ENCODE data around the gene ASCC2.
A peak's percentile ranks its signal among the peaks of the same experiment; 100 is the strongest.
"Not testable (repeated sequence)": the region's sequence is repeated elsewhere in the genome, so short reads cannot be mapped to it uniquely, and the experiment has no call there.

The ASCC2 gene, protein sequence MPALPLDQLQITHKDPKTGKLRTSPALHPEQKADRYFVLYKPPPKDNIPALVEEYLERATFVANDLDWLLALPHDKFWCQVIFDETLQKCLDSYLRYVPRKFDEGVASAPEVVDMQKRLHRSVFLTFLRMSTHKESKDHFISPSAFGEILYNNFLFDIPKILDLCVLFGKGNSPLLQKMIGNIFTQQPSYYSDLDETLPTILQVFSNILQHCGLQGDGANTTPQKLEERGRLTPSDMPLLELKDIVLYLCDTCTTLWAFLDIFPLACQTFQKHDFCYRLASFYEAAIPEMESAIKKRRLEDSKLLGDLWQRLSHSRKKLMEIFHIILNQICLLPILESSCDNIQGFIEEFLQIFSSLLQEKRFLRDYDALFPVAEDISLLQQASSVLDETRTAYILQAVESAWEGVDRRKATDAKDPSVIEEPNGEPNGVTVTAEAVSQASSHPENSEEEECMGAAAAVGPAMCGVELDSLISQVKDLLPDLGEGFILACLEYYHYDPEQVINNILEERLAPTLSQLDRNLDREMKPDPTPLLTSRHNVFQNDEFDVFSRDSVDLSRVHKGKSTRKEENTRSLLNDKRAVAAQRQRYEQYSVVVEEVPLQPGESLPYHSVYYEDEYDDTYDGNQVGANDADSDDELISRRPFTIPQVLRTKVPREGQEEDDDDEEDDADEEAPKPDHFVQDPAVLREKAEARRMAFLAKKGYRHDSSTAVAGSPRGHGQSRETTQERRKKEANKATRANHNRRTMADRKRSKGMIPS
- total RNA-seq, result 56.0 to 59.7 reads per million in 2 donors

DNA sequence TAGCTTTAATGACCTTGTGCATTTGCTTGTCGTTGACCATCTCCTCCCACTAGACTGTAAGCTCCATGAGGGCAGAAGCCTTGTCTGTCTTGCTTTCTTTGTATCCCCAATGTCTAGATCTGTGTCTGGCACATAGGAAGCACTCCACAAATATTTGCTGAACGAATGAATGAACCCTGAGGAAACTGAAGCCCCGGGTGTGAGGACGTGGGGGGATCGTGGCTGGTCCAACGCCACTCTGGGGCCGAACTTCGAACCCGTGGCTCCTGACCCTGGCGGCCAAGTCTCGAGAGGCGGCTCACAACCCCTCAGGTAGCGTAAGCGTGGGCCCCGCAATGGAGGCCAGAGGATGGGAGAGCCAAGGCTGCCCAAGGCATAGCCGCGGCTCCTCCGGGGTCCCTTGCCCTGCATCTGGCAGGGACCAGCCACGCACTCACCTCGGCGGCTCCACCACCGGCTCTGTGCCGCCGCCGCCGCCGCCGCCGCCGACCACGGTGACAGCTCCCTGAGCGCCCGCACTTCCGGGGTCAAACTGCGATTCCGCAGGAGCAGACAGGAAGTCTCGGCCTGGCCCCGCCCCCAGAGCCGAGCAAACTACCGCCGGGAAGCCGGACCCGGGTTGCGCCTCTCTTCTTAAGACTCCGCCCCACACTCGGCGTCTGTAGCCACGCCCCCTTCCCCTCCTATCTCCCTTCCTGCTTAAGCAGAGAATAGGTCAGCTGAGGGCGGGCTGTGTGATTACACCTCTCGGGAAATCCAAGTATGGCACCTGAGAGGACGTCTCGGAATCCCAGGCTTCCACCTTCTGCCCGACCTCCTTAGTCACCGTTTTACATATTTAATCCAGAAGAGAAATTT is at the start of gene ASCC2:
TSS of gene ASCC2 (minus strand) at position 534 of the 858 bp plus-strand sequence. CDS start 5,949 bp downstream, outside the sequence.
- peak; percentile 94 for DNase-seq

DNA sequence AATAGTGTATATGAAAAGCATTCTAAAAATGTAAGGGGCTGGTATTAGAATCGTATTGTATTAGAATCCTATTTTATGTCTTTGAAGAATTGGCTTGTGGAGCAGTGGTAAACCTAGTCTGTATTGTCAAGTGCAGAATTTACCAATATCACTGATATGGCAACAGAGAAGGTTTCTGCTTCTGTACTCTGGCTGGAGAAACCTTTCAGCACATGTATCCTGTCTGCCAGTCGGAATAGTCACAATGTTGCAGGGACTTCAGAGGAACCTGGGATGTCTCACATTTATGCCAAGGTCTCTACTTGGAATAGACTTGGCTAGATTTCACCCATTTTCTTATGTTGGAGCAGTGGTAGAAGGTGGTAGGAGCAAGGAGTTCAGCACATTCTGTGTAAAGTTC is 49.3 kb upstream of the ASCC2 start:
- no peak for DNase-seq

DNA sequence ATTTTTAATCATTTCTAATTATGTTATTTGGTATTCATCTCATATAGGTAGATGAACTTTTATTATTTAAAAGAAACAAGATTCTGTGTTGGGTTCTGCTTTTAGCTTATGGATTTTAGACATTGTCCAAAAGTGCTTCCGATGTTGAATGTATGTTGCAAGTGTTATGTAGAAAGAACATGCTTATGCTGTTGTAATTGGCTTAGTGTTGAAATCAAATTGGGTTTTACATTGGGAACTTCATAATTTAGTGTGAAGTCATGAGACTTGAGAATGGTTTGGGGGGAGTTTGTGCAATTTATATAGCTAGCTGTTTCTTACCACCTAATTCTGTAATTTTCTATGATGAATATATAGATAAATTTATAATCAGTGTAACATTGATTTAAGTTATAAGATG is 48.5 kb upstream of the ASCC2 start:
- no peak for DNase-seq

DNA sequence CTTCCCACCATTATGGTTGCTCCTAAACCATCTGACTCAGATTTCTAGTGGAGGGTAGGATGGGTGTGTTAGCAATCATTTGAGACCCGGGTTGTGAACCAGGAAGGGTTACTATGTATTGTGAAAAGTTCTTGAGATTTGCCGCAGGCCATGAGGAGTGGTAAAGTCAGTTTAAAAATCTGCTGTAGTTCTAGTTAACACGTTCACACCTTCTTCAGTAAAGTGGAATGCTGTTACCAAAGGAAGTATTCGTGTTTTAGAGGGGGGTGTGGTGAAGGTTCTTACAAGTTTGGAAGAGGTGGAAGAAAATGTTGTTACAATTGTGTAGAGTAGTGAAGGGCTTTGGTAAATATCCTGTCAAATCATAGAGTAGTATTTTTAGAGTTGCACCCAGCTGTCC is 47.5 kb upstream of the ASCC2 start:
- DNase-seq, result no peak

DNA sequence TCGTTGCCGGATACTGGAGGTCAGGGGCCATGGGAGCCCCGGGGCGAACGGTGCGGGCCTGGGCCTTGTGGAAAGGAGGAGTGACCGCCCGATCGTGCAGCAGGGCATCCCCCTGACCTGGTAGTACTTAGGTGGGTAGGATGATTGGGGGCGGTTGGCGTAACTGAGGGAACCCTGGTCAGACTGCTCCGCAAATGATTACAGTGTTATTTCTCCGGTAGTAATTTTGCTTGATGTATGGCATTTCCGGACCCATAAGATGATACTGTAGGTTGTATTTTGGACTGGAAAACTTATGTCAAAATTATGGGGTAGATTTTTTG is 45.7 kb upstream of the ASCC2 start:
- DNase-seq, result no peak

DNA sequence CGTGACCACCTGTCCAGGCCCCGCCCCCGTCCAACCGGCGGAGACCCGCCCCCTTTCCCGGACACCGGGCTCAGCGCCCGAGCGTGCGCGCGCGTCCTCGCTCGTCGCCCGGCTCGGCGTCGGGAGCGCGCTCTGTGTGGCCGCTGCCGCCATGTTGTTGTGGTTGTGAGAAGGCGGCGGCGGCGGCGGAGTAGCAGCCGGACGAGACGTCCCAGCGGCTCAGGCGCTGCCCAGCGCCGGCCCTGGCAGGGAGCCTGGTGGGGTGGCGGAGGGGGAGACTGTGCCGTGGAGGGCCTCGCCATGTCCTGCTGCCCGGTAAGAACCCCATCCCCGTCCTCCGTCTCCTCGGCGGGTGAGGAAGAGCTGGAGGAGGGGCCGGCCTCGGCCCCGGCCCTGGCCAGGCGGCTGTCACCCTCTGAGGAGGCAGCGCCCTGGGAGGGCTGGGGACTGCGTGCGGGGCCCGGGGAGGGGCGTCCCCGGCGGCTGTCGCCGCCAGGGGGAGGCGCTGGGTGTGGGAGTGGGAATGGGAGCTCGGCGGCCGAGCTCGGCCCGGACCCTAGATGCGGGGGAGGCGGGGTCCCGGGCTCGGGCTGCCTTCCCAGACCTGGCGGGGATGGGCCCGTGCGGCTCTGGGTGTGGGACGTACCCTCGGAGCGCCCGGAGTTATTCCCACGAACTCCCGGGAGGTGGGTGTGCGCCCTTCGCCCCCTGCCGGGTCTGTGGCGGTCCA is 45.1 kb upstream of the ASCC2 start, which contains the start of gene MTMR3:
TSS of gene MTMR3 (plus strand) at position 130 of the 730 bp plus-strand sequence. CDS start 87,886 bp downstream, outside the sequence.
- peak; percentile 77 for DNase-seq

DNA sequence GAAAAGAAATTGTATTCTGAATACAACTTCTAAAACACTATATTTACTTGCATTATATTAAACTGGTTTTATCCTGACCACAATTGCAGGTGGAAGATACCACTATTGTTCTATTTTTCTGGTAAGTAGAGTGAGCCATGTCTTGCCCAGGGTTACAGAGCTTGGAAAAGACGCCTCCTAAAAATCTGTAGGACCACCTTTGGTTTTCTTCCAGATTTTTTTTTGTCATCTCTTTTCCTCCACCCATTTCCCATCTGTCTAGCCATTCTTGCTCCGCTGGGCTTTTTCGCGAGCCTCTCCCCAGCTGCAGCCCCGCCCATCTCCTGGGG is 44.6 kb upstream of the ASCC2 start:
- no peak for DNase-seq

DNA sequence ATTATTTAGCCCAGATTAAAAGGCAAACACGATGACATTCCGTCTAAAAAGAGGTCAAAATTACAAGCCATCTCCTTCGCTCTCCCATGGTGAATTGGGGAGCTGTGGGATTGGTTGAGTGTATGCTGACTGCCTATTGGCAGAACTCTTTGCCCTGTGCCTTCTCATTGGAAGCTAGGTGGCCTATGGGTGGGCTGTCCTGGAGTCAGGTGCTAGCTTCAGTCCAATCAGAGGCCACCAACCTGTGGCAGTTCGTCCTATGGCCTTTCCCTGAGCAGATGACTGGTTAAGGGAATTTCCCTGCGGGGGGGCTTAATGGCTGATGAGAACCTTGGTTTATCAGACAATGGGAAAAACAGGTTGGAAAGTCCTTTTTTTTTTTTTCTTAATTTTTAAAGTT is 41.7 kb upstream of the ASCC2 start:
- DNase-seq, result no peak

DNA sequence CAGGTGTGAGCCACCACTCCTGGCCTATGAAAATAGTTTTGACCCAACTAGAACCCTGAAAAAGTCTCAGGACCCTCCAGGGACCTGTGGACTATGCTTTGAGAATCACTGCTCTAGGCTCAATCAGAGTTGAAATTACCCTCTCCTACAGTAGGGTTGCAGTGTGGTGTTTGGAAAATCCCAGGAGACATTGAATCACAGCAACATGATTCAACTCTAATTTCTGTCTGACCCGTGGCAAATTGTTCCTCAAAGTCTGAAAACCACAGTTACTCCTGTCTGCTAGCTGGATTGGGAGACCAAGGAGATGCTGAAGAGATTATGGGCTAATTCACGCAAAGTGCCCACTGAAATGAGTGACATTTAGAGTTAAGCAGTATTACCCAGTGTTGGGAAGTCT is 39.5 kb upstream of the ASCC2 start:
- DNase-seq, result no peak

DNA sequence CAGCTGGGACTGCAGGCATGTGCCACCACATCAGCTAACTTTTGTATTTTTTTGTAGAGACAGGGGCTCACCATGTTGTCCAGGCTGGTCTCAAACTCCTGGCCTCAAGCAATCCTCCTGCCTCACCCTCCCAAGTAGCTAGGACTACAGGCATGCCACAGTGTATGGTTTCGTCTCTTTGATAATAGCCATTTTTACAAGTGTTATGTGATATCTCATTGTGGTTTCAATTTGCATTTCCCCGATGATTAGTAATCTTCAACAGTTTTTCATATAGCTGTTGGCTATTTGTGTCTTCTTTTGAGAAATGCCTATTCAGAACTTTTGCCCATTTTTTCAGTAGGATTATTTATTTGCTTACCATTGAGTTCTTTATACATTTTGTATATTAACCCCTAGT is 35.9 kb upstream of the ASCC2 start:
- no peak for DNase-seq

DNA sequence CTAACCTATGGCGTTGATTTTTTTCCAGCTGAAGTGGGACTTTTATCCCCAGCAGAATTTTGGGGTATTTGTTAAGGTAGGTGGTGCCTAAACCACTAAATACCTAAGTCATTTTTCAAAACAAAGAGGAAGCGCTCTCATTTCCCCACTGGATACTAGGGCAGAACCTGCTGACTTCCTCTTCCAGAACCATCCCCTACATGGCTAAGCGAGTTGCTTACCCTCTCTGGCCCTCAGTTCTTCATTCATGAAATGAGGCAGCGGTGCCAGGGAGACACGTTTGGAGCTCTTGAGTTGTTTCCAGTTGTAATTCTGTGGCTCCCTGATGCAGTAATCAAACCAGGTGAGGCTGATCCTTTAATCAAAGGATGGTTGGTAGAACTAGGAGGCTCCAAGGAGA is 34.9 kb upstream of the ASCC2 start:
- no peak for DNase-seq

DNA sequence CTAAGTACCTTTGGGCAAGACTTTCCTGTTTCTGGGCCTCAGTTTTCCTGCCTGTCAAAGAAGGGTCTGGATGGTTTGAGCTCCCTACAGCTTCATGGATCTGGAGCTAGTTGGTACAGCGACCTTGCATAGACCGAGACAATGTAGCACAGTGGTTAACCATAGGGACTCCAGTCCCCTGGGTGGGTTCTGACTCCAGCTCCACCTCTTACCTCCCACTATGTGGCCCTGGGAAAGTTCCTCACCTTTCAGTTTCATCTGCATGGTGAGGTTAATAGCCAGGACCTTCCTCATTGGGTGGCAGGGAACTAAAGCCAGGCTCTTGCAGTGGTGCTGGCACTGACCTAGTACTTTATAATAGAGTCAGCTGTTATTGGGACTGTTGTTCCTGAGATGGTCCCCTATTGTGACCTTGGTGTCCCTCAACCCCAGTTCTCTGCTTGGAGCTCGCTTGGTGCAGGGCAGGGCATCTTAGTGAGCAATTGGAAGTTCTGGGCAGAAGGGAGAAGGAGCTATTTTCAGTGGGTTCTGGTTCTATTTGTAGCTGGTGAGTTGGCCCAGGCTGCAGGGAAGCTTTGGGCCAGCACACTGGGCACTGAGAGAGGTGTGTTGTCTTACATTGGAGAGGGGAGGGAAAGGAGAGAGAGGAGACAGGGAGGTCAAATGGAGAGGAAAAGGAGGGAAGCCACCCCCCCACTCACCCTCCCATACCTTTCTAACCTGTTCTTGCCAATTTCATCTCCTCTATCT is 34.2 kb upstream of the ASCC2 start:
- DNase-seq, result no peak

DNA sequence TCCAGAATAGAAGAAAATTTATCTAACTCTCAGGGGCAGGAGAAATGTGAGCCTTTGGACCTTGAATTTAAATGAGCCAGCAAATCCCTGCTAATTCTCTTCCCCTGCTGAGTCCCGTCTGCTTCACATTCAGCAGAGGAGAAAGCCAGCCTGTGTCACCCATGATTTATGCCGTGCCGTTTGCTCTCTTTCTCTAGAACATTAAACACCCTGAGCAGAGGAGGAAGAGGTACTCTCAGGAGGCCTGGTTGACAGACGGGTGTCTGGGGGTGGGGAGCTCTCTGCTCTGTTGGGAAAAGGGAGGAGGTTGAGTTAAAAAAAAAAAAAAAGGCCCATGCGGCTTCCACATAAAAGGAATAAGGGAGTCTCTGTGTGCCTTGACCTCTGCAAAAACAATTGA is 33.6 kb upstream of the ASCC2 start:
- no peak for DNase-seq

DNA sequence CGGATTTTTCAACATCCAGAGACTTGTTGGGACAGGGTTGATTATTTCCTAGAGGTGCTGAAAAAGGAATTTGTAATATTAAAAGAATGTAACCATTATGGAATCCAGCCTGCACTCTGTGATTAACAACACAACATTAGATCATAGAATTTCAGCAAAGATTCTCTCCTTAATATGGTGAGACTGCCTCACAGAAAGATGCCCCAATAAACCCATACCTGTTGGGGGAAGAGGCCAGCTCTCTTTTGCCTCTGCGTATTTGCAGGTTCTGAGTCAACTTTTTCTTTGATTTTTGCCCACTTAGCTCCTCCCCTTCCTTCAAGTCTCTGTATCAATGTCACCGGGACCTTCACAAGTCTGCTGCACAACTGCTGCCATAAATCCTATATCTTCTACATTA is 32.5 kb upstream of the ASCC2 start:
- no peak for DNase-seq

DNA sequence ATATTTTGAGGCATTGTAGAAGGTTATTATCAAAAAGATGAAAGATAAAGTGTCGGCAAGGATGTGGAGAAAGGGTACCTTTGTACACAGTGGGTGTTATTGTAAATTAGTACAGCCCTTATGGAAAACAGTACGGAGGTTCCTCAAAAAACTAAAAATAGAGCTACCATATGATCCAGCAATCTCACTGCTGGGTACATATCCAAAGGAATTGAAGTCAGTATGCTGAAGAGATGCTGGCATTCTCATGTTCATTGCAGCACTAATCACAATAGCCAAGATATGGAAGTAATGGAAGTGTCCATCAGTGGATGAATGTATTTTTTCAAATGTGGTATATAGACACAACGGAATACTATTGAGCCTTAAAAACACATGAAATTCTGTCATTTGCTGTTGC is 29.8 kb upstream of the ASCC2 start:
- no peak for DNase-seq

DNA sequence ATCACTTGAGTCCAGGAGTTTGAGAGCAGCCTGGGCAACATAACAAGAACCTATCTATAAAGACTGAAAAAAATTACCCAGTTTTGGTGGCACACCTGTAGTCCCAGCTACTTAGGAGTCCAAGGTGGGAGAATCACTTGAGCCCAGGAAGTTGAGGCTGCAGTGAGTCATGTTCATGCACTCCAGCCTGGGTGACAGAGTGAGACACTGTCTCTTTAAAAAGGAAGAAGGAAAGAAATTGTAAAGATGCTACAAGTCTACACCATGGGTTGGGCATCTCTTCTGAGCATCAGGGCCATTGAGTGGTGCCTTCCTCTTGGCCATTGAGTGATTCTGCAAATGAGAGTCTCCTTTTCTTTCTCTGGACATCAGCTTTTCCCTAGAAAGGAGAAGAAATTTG is 29.2 kb upstream of the ASCC2 start:
- no peak for DNase-seq

DNA sequence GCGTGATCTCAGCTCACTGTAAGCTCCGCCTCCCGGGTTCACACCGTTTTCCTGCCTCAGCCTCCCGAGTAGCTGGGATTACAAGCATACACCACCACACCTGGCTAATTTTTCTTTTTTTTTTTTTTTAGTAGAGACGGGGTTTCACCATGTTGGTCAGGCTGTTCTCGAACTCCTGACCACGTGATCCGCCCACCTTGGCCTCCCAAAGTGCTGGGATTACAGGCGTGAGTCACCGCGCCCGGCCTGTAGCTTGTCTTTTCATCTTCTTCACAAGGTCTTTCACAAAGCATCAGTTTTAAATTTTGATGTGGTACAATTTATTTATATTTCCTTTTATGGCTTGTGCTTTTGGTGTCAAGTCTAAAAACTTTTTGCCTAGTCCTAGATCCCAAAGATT is 27.5 kb upstream of the ASCC2 start:
- DNase-seq, result not testable (repeated sequence)

DNA sequence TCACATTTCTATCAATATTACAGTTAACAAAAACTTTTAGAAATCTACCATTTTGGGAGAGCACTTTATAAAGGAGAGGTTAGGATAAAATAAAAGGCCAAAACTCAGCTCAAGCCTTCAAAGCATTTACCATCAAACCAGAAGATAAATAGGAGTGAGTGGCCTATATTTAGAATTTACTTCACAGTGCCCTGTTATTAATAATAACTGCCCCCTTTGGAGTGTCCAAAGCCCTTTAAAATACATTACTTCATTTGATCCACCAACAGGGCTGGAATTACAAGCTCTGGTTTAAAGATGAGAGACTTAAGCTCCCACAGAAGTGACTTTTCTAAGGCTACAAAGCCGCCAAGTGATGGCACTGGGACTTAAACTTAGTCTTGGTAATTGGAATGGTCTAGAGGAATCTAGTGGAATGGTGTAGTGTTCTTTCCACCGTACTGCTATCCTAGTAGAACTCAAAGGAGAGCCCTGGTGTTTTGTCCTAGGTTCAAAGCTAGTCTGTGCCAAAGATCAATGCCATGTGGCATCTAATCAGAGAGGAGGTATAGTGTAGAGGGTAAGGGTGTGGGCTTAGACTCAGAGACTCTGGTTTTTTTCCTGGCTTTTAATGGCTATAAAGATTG is 23.7 kb upstream of the ASCC2 start:
- DNase-seq, result no peak

DNA sequence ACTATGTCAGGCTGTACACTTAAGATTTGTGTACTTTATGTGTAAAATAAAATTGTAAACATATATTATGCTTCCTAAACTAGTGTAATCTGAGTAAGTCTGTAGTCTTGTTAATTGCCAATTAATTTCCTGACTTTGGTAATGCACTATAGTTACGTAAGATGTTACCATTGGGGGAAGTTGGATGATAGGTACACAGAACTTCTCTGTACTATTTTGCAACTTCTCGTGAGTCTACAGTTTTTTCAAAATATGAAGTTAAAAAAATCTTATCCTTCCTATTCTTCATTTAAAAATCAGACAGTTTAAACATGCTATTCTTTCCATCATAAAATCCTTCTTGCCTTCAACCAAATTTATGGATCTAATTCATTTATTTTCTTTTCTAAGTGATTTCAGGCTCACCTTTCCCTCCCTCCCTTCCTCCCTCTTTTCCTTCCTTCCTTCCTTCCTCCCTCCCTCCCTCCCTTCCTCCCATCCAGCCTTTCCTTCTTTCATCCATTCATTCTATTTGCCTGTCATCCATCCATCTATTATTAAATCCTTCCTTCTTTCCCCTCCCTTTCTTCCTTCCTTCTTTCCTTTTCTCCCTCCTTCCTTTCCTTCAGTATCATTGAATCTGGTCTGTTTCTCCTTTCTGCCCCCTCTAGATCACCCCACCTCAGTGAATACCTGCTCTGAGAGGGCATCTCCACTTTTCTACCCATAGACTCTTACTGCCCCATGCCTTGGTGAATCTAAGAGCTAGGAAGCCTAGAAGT is 22.1 kb upstream of the ASCC2 start:
- DNase-seq, result no peak

DNA sequence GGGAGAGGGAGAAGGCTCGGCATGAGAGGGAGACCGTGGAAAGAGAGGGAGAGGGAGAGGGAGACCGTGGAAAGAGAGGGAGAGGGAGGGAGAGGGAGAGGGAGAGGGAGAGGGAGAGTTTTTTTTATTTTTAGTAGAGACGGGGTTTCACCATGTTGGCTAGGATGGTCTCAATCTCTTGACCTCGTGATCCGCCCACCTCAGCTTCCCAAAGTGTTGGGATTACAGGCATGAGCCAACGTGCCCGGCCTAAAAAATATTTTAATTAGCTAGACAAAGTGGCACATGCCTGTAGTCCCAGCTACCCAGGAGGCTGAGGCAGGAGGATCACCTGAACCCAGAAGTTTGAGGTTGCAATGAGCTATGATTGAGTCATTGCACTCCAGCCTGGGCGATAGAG is 21.0 kb upstream of the ASCC2 start:
- not testable (repeated sequence) for DNase-seq

DNA sequence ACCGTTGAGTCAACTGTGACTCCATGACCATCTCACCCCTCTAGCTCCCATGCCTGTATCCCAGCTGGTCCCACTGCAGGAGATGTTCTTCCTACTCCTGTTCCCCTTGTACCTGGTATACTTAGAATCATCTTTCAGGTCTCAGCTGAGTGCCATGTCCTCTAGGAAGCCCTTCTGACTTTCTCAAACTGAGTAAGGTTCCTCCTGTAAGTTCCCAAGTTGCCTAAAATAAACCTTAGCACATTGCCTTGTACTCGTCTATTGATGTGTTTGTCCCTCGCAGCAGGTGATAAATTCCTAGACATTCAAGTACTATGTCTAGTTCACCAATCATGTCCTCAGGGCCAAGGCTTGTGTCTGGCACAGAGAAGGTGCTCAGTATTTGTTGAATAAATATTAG is 18.4 kb upstream of the ASCC2 start:
- no peak for DNase-seq

Measured in activated gamma-delta T cell (primary cell).